Dedifferentiated amniotic fluid mesenchymal stem cell (primary cell): ENCODE measurements around the gene MTHFS.

ENCODE experiments used
- DNase-seq: peaks from one replicate; pipeline ENCODE4 v3.0.0-alpha.2; 2016; ENCODE audit errors: extremely low spot score

MTHFS gene

DNA sequence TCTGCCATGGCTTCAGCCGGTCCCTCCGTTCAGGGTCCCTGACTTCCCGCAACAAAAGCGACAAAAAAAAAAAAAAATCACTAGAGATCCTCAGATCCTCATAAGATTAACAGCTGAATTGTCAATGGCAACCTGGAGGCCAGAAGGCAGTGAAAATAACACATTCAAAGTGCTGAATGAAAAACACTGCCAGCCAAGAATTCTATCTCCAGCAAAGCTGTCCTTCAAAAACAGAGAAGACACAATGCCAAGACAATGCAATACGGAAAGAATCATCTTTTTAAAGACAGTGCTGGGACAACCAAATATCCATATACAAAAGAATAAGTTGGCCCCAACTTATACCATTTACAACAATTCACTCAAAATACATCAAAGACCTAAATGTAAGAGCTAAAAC lies 21.6 kb downstream of the MTHFS start:
- no peak for DNase-seq

DNA sequence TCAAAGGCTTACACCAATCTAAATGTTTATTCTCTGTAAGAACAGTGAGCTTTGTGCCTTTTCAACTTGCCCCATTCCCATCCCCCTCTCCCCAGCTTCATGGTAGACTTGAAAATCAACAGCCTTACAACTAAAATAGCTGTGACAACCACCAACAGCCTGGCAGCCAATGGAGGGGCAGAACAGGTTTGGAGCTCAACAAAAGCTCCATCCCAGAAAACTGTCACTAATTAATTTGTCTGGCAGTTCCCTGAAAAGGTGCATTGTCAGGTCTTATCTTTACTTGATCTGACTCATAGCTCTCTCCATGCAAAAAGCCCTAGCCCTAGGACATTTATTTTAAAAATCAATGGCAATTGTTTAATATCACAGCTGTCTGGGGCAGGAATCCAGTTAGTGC lies 22.6 kb downstream of the MTHFS start:
- no peak for DNase-seq

DNA sequence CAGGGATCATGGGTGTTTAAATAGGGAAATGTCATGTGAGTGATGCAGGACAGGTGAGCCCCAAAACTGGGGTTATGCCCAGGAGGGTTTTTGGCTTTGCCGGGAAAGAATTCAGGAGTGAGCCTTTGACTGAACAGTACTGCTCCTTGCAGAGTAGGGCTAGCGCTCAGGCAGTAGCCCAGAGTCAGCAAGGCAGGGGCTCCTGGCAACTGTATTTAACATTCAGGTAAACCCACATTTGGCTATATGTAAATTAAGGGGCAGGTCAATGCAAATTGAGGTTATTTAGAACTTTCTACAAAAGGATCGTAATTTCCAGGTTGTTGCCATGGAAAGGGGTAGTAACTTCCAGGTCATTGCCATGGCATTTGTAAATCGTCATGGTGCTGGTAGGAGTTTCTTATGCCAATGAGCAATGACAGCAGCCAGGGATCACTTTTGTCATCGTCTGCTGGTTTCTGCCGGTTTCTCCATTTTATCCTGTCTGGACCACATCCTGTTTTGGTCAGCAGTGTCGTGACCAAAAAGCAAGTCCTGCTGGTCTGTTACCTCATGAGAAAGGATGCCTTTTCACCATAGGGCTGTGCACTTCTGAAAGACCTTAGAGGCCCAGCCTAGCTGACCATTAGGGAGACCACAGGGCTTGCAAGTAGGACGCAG lies 24.3 kb downstream of the MTHFS start:
- DNase-seq = no peak

DNA sequence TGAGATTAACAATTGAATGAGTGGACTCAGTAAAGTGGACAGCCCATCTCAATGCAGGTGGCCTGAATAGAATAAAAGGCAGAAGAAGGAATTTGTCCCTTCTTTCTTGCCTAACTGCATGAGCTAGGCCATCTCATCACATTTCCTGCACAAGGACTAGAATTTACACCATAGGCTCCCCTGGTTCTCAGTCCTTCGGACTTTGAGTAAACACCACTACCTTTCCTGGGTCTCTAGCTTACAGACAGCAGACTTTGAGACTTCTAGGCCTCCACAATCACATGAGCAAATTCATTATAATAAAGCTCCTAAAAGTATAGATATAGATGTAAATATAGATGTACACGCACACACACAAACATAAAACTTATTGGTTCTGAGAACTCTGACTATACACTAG lies 28.3 kb downstream of the MTHFS start:
- no peak for DNase-seq

DNA sequence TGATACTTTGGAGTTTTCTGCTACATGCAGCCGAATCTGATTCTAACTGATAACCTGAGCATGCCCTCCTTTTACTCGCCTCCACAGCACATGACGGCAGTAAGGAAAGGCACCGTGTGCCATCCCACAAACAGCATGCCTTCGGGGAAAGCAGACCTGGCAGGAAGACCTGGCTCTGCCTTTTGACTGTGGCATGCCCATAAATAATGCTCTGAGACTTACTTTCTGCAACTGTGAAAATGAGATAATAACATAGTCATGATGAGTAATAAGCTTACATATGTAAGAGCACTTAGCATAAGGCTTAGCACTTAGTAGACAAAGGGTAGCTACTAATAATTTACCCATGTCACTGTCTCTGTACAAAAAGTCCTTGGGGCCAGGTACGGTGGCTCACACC lies 32.9 kb downstream of the MTHFS start:
- no peak for DNase-seq

DNA sequence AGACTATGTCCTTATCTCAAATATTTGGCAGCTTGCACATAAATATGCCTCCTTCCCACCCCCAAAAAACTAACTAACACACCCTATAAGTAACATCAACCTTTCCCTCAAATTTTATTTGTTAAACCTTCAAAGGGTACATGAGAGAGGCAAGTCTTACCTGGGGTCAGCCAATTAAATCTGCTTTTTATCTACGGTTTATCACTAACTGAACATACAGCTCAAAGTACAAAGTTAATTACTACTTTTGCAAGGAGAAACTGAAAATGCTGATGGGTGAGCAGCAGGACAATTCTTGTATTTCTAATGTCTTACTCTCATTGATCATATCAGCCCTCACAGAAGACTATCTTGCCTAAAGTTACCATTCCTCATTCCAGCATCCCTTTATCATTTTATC lies 34.6 kb downstream of the MTHFS start:
- no peak for DNase-seq

DNA sequence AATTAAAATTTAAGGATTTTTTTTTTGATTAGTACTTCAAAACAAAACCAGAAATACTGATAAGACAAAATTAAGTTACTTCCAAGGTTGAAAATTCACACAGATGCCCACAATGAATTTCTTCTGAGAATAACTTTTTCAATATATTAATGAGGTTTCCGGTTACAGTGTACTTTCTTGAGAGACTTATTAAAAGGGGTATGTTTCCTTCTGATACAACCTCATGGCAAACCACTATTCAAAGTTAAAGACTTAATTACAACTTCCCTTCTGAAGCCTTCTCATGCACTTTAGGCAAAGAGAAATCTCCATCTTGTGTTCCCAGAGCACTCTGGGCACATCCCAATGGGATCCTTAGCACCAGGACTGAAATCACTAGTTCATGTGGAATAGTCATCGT lies 36.2 kb downstream of the MTHFS start:
- DNase-seq = no peak

DNA sequence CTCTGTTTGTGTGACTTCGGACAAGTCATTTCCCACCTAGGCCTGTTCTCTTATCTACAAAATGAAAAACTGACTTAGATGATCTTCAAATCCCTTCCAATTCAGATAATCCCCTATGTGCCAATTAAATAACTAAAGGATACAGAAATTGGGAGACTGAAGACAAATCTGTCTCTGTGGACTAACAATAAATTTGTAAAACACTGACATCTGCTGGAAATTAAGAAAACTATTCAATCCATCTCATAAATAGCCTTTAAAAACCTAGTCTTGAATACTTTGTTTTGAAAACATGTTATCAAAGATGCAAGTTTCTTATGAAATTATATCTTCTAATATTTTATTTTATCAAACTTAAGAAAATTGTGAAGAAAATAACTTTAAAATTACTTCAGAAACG lies 38.3 kb downstream of the MTHFS start:
- DNase-seq = no peak

DNA sequence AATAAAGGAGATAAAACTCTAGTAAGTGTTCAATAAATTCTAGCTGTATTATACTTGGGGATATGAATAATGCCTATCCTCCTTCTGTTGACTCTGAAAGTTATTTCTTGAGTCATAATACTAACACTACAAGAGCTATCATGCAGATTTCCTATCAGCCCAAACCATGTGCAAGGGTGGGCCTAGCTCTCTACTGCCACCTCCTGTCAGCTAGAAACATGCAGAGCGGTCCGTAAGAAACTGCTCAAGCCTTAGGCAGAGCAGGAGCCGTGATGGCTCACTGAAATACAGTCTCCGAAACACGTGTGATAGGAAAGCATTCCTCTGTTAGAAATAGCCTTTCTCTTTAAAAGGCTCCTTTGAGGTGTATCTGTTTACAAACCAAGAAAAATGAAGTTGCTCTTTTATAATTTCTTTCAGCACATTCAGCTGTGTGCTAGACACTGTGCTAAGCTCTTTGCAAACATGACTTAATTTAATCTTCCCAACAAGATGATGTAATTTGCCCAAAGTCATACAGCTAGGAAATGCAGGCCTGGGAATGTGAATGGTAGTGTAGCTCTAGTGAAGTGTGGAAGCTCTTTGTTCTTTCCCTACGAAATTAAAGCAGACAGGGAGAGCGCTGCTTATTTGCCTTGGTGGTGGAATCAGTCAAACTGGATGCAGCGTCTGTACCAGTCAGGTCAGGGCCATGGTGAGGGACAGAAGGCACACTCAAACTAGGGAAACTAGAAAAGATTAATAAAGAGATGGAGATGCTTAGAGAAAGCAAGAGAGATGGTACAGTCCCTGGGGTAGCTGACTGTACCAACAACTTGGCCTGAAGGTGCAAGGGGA lies 43.1 kb downstream of the MTHFS start:
- DNase-seq = peak; percentile 89

DNA sequence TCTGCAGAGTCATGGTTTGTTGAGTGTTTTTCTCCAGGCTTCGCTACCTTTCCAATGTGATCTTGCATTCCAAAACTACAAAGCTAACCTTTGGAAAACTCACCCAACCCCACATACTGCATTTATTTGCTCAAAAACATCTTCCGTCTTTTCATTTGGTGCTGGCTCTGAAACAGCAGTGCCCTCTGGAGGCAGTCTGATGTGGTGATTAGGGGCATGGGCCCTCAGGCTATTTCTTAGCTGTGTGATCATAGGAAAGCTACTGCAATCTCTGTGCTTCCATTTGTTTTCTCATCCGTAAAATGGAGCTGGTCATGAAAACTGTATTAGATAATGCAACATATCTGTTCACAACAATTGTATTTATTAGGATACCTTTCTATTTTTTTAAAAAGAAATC lies 47.0 kb downstream of the MTHFS start:
- peak; percentile 26 for DNase-seq

DNA sequence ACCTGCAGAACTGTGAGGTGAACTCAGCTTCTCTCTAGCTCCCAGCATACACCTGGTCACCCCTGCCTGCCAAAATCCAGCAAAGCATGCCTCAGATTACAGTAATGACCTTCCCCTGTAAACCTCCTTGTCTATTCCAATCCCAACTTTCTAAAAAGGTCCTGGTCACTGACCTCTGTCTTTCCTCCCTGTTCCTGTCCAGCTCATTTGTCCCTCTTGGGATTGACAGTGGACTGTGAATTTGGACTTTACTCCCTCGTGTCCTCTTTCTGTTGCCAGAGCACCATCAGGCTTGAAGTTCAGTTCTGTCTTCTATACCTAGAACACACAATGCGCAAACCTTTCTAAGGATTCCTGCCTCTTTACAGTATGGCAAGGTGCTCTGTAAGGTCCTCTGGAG lies 50.3 kb downstream of the MTHFS start:
- no peak for DNase-seq

DNA sequence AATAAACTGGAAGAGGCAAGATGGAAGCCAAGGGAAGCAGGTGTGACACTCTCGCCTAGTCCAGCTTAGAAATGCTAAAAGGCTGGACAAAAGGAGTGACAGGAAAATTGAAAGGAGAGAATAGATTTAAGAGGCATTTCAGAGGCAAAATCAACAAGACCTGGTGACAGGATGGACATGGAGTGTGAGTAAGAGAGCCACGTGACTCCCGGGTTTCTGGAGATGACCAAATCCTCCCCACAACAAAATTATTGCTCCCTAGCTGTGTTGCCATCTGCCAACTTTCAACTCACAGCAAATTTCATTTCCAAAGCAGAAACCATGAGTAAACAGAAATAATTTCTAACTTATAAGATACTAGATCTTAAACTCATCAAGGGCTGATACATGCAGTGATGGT lies 52.6 kb downstream of the MTHFS start:
- DNase-seq = no peak

DNA sequence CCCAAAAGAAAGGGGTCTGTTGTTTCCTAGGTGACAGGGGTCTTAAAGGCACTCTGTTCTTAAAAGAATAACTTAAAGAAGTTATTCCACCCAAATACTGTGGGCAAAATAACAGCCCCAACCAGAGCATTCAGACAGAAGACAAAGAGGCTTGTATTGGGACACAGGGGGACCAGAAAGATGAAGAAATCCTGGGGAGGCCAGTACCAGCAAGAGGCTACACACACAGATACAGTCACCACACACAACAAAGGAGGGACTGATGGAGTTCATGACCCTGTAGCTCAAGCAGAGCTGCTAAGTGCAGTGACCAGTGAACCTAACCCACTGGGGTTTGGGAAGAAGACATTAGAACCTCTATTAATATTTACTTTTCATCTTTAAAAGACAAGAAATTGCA lies 59.0 kb downstream of the MTHFS start:
- DNase-seq = no peak

DNA sequence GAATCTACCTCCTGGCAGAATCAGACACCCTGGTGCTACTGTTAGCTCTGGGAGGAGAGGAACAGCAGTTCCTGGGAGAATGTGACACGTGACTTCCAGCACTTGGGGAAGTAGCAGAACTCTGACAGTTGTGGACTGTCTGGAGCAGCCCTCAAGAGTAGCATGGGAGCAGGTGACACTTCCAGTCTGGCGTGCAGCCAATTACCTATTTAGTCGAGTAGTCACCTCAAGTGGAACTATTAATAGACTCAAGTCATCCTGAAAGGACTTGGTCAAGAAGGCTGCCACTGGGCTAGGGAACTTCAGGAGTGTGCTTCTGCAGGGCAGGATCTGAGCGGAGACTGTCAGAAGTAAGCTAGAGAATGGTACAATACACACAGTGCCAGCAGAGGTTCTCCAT lies 62.3 kb downstream of the MTHFS start:
- DNase-seq = no peak

DNA sequence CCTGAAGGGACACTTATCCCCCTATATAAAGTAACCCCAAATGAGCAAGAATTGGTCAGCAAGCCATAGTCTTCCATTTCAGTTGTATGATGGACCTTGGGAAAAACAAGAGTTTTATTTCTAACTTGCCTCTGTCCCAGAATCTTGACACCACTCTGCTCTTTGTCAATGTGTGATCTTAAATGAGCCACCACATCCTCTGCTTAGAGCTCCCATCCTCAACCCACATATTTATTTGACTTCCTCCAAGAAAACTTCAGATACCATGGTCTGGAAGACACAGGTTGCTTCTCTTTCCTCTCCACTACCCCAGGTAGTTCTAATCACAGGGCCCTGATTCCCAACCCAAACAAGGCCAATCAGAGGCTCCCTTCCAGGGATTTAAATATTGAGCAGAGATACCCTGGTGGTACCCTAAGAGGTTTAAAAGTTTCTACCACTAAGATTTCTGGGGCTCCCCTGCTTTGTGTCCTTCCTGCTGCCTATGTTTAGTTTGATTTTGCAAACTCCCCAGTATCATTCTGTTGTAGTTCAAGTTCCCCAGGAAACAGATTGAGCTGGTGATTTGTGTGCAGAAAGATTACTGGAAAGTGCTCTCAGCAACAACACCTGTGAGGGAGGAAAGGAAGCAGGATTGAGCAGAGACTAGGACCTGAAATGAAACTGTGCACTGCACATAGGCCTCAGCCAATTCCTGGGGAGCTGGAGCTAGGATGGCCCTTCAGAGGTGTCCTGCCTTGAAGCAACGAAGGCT lies 64.3 kb downstream of the MTHFS start:
- no peak for DNase-seq

DNA sequence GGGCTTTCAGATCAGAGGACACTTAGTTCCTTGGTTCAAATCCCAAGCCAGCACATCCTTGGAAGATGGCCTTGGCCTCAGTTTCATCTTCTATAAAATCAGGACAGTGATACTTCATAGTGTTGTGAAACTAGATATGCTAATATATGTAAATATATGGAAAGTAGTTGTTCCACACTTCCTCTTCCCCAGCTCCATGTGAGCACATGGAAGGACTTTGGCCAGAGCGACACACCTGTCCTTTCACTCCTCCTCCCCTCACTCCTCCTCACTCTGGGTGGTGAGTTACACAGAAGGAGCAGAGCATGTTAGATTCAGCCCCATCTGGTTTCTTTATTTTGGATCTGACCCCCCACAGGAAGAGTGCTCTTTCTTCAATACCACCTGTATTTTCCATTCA lies 65.2 kb downstream of the MTHFS start:
- no peak for DNase-seq

DNA sequence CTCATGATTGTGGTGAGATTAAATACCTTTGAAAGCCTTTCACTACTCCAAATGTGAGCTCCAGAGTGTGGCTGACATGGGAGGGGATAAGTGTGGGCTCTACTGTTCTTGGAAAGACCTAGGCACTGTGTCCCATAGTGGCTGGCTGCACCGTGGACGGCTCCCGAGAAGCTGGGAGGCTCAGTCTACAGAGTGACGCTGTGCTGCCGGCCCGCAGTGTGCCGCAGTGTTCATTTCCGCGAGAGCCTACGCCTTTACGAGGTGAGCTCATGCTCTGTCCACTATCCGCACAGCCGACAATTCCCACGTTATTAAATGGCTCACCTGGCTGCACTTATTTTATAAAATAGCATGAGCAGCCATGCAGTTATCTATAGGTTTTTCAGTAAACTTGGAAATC lies 66.9 kb downstream of the MTHFS start:
- no peak for DNase-seq

DNA sequence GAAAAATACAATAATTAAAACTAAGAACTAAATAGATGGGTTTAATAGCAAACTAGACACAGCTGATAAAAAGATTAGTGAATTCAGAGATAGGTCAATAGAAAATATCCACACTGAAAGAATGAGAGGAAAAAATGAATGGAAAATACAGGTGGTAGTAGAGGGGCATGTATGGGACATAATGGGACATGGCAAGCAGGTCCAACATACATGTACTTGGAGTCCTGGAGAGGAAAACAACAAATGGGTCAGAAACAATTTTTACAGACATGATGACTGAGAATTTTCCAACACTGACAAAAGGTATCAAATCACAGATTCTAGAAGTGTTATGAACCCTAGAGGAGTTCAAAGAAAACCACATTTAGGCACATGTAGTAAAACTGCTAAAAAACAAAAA lies 68.4 kb downstream of the MTHFS start:
- no peak for DNase-seq

DNA sequence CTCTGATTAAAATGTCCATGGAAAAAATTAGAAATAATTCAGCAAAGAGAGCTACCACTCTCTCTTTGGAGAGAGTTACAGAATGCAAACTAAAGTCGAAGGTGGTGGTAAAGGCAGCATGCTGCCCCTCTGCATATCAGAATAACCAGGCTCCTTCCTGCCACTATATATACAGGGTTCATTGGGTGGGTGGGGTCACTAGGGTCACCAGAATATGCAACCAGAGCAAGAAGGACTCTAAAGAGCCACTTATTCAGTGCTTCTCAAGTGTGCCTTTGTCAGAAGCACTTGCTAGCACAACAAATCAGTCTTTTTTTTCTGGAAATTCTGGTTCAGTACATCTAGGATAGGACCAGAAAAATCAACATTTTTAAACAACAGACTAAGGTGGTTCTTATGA lies 70.0 kb downstream of the MTHFS start:
- no peak for DNase-seq

DNA sequence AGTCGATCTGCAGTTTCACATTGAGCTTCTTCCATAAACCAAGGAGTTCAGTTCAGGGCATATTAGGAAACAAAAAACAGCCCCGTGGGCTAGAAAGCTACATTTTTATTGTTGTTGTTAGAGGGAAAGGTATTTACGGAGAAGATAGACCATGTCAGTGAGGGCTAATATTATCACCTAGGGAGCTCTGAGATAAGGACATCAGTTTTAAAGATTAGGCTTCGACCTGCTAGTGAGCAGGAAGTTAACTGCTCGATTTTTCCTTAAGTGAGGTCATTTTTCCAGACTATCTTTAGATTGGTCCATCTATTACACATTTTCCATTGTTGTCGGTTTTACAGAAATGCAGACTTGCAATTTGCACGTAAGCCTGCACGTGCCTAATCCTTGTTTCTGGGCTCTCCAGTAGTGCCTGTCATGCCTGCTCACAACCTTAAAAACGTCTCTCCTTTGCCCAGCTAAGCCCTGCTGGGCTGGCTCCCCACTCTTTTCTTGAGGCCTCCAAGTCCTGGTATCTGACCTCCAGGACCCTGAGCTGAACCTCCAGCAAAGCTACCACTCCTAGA lies 72.6 kb downstream of the MTHFS start:
- DNase-seq = no peak

DNA sequence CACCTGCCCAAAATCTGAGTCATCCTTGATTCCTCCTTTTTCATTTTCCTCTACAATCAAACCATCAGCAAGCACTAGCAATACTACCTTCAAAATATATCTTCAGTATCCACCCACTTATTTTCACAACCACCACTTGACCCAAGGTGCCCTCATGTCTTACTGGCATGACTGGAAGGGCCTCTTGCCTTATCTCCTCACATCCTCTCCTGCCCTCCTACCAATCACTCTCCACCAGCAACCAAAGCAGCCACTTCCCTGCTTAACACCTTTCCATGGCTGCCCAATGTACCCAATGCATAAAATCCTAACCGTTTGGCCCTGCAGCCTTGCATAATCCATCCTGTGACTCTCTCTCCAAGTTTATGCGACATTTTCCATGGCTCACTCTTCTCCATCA lies 76.0 kb downstream of the MTHFS start:
- no peak for DNase-seq

DNA sequence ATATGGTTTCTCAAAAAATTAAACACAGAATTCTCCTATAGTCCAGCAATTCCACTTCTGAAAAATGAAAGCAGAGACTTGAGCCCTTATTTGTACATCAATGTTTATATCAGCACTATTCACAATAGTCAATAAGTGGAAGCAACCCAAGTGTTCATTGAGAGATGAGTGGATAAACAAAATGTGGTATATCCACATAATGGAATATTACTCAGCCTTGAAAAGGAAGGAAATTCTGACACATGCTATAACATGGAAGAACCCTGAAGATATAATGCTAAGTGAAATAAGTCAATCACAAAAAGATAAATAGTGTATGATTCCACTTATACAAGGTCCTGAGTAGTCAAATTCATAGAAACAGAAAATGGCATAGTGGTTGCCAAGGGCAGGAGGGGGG lies 76.6 kb downstream of the MTHFS start:
- DNase-seq = no peak

DNA sequence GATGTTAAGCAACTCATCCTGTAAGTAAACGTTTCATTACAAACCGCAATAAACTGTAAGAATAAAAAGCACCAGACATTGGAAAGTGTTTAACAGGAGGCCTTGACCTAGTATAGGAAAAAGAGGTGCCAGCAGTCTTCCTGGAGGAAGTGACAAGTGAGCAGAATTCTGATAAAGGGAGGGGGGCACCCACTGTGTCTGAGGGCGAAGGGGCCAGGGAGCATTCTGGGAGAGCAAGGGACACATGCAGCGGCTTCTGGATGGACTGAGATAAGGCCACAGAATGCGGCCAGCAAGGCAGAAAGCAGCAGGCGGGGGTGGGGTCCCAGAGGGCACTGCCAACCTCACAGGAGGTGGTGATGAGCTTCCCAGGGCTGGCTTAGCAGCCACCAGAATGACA lies 80.2 kb downstream of the MTHFS start:
- DNase-seq = no peak
